ENCODE results near the gene RPL19. TPM values are rescaled to one million over a fixed set of nuclear protein-coding genes. Genes with fewer than 3 reads are reported as not detected.

The RPL19 gene
- total RNA-seq, 1 donor = 1,210 TPM

- DNase-seq (ENCODE audit: low read depth) = peak; percentile 62
- H3K4me3 ChIP-seq (ENCODE audit: low read depth, low read length) = no peak overlapping the region
- TF ChIP-seq, protein P1, sequence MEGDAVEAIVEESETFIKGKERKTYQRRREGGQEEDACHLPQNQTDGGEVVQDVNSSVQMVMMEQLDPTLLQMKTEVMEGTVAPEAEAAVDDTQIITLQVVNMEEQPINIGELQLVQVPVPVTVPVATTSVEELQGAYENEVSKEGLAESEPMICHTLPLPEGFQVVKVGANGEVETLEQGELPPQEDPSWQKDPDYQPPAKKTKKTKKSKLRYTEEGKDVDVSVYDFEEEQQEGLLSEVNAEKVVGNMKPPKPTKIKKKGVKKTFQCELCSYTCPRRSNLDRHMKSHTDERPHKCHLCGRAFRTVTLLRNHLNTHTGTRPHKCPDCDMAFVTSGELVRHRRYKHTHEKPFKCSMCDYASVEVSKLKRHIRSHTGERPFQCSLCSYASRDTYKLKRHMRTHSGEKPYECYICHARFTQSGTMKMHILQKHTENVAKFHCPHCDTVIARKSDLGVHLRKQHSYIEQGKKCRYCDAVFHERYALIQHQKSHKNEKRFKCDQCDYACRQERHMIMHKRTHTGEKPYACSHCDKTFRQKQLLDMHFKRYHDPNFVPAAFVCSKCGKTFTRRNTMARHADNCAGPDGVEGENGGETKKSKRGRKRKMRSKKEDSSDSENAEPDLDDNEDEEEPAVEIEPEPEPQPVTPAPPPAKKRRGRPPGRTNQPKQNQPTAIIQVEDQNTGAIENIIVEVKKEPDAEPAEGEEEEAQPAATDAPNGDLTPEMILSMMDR (IDR thresholded peaks at IDR 0.05; ENCODE audit: insufficient read depth, low read depth, low read length) = no peak
Measured at GRCh38 chr17:39178536-39178935, 21.5 kb upstream of the RPL19 start.

GRCh38 chr17:39181303-39181702 is 18.8 kb upstream of the RPL19 start:
- TF ChIP-seq, protein P1 (IDR thresholded peaks at IDR 0.05; ENCODE audit: insufficient read depth, low read depth, low read length) = no peak
- H3K4me3 ChIP-seq (ENCODE audit: low read depth, low read length) = no peak overlapping the region
- DNase-seq (ENCODE audit: low read depth) = no peak

DNA sequence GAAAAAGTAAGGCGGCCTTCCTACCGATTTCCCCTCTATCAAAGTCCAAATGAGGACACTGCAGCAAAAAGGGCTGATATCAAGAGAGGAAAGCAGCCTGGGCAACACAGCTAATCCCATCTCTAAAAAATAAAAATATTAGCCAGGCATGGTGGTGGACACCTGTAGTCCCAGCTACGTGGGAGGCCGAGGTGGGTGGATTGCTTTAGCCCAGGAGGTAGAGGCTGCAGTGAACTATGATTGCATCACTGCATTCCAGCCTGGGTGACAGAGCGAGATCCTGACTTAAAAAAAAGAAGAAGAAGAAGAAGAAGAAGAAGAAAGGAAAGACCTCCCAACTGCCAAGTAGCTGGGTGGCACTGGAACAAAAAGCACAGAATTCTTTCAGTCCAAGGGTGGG is 17.0 kb upstream of the RPL19 start:
- no peak overlapping the region for H3K4me3 ChIP-seq (ENCODE audit: low read depth, low read length)
- TF ChIP-seq, protein P1 (IDR thresholded peaks at IDR 0.05; ENCODE audit: insufficient read depth, low read depth, low read length) = no peak
- no peak for DNase-seq (ENCODE audit: low read depth)

GRCh38 chr17:39183720-39184119 is 16.4 kb upstream of the RPL19 start:
- no peak for DNase-seq (ENCODE audit: low read depth)
- no peak overlapping the region for H3K4me3 ChIP-seq (ENCODE audit: low read depth, low read length)
- TF ChIP-seq, protein P1 (IDR thresholded peaks at IDR 0.05; ENCODE audit: insufficient read depth, low read depth, low read length) = no peak

DNA sequence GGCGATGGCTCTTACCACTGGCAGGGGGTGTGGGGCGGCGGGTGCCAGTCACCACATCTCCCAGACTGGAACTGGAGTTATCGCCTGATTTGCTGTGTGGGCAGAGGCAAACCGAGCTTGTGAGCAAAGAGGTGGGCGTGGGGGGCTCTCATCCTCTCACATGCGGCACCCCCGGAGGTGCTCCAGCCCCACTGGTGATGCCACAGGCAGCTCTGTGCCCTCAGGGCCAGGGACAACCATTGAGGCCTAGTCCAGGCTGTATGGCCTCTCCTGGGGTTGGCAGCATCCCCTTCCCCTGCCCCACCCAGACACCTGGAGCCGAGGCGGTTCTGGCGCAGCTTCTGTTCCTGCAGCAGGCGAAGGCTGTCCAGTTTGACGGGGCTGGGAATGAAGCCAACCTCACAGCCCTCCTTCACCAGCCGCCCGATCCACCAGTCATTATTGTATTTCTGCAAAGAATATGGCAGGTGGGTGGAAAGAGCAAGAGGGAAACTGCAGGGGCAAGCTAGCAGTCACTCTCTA is 13.5 kb upstream of the RPL19 start:
- TF ChIP-seq, protein P1 (IDR thresholded peaks at IDR 0.05; ENCODE audit: insufficient read depth, low read depth, low read length) = no peak
- no peak for DNase-seq (ENCODE audit: low read depth)
- H3K4me3 ChIP-seq (ENCODE audit: low read depth, low read length) = no peak overlapping the region

GRCh38 chr17:39187152-39187830 is 12.8 kb upstream of the RPL19 start:
- TF ChIP-seq, protein P1 (IDR thresholded peaks at IDR 0.05; ENCODE audit: insufficient read depth, low read depth, low read length) = no peak
- no peak for DNase-seq (ENCODE audit: low read depth)
- H3K4me3 ChIP-seq (ENCODE audit: low read depth, low read length) = no peak overlapping the region
